Measurements from ENCODE around the gene OARD1.

- no peak for TF ChIP-seq EZH2 (optimal IDR thresholded peaks at IDR 0.05; ENCODE audit: low read depth, low read length)
- no peak for TF ChIP-seq CTCF (IDR thresholded peaks at IDR 0.05; ENCODE audit: low read length)
Observed at GRCh38 chr6:41036186-41036585, 36.0 kb downstream of the OARD1 start.

Data from MM.1S (cell line).